Fibroblast of lung (primary cell): ENCODE data around the gene LZTR1. TPM values are rescaled to one million over a fixed set of nuclear protein-coding genes. Genes with fewer than 3 reads are reported as not detected.
A peak's percentile ranks its signal among the peaks of the same experiment; 100 is the strongest.

Experiments used
- DNase-seq, 2 donors: peaks; one replicate each; pipeline versions ENCODE4 v3.0.0 to v3.0.0-alpha.2; 2010; ENCODE audit warnings: low read depth in 2 of 2
- H2AFZ ChIP-seq: 2 replicates; pipeline ENCODE4 v1.5.1; 2012; ENCODE audit warnings: low read length, control low read depth, inconsistent platforms
- H3K27ac ChIP-seq: 2 replicates; pipeline ENCODE4 v1.5.1; 2011; ENCODE audit warnings: low read length, control low read depth; ENCODE audit not compliant: insufficient read depth
- H3K27me3 ChIP-seq: 2 replicates; pipeline ENCODE4 v1.5.1; 2011; ENCODE audit warnings: mild to moderate bottlenecking, low read length; ENCODE audit not compliant: control insufficient read depth, insufficient read depth
- H3K36me3 ChIP-seq: 2 replicates; pipeline ENCODE4 v1.5.1; 2011; ENCODE audit warnings: low read length; ENCODE audit not compliant: control insufficient read depth, insufficient read depth
- H3K4me1 ChIP-seq: 2 replicates; pipeline ENCODE4 v1.5.1; 2011; ENCODE audit warnings: low read length; ENCODE audit not compliant: control insufficient read depth, insufficient read depth; ENCODE audit errors: extremely low read depth
- H3K4me2 ChIP-seq: 2 replicates; pipeline ENCODE4 v1.5.1; 2011; ENCODE audit warnings: low read length, control low read depth; ENCODE audit not compliant: insufficient read depth; ENCODE audit errors: extremely low read depth
- H3K4me3 ChIP-seq, 4 experiments: fragments of 200-600 bp in 1 of 4; sonication (generic) in 1 of 4; replicated peaks in 1 of 4; 2 replicates each; pipeline ENCODE4 v1.5.1; 2011 to 2016; ENCODE audit warnings: low read length in 4 of 4, low read depth in 3 of 4, mild to moderate bottlenecking in 3 of 4, control low read depth in 2 of 4, inconsistent platforms in 1 of 4, mixed read lengths in 1 of 4; ENCODE audit not compliant: insufficient read depth in 1 of 4; ENCODE audit errors: control extremely low read depth in 1 of 4
- H3K79me2 ChIP-seq: 2 replicates; pipeline ENCODE4 v1.5.1; 2012; ENCODE audit warnings: mild to moderate bottlenecking, low read length, inconsistent platforms; ENCODE audit not compliant: control insufficient read depth, insufficient read depth
- H3K9ac ChIP-seq: 2 replicates; pipeline ENCODE4 v1.5.1; 2011; ENCODE audit warnings: mild to moderate bottlenecking, low read length, control low read depth; ENCODE audit not compliant: insufficient read depth
- H3K9me3 ChIP-seq: 2 replicates; pipeline ENCODE4 v1.5.1; 2012; ENCODE audit warnings: low read depth, low read length; ENCODE audit not compliant: control insufficient read depth, insufficient read depth
- H4K20me1 ChIP-seq: 2 replicates; pipeline ENCODE4 v1.5.1; 2011; ENCODE audit warnings: low read length; ENCODE audit not compliant: control insufficient read depth, insufficient read depth; ENCODE audit errors: extremely low read depth
- CTCF ChIP-seq, 2 donors: IDR thresholded peaks in 1 of 2; conservative IDR thresholded peaks in 1 of 2; 1 replicate in 1 of 2; 2 replicates in 1 of 2; pipeline ENCODE4 v1.5.1; 2011 to 2012; ENCODE audit warnings: low read length in 2 of 2, control low read depth in 1 of 2, inconsistent platforms in 1 of 2, low read depth in 1 of 2, mild to moderate bottlenecking in 1 of 2
- EZH2 ChIP-seq: IDR thresholded peaks from 2 replicates; pipeline ENCODE4 v1.5.1; 2012; ENCODE audit warnings: low read length, control low read depth, mild to moderate bottlenecking; ENCODE audit errors: missing control alignments
- polyA plus RNA-seq, 2 donors: library from polyadenylated mRNA; depleted of rRNA in 1 of 2; stranded (reverse) in 1 of 2; unstranded in 1 of 2; fragments of >200 nt; gene quantifications; 2 replicates each; pipeline ENCODE4 v1.2.1, GENCODE V29; 2011 to 2012; ENCODE audit warnings: missing spikeins in 1 of 2
- total RNA-seq: library from RNA; depleted of rRNA; stranded (reverse); fragments of >200 nt; gene quantifications from 2 replicates; pipeline ENCODE4 v1.2.1, GENCODE V29; 2014

Gene LZTR1
- total and polyA plus RNA-seq, 2 donors (not counting 1 experiment from before 2014, with no cell fraction given) = 27.4 to 75.8 TPM

GRCh38 chr22:20997536-20998257 lies 15.6 kb downstream of the LZTR1 start:
- no peak for DNase-seq
- Histone ChIP-seq H2AFZ (no peak overlapping the region), H3K36me3 (peaks cover 20% of the 10 kb centered on the region), H3K9ac (no peak overlapping the region), H3K27me3 (no peaks in the 10 kb centered on the region), H3K4me3 (no peak overlapping the region), H3K79me2 (peaks cover 17% of the 10 kb centered on the region), H3K9me3 (no peaks in the 10 kb centered on the region), H4K20me1 (no peaks in the 10 kb centered on the region), H3K4me2 (no peak overlapping the region), H3K27ac (no peak overlapping the region), H3K4me1 (peaks cover 9% of the 10 kb centered on the region)
- TF ChIP-seq EZH2 (no peak), CTCF (conservative IDR thresholded peaks at IDR 0.05 in 1 of 2, IDR thresholded peaks at IDR 0.05 in 1 of 2; ENCODE audit: low read depth in 1 of 2, low read length in 2 of 2) (no peak)

DNA sequence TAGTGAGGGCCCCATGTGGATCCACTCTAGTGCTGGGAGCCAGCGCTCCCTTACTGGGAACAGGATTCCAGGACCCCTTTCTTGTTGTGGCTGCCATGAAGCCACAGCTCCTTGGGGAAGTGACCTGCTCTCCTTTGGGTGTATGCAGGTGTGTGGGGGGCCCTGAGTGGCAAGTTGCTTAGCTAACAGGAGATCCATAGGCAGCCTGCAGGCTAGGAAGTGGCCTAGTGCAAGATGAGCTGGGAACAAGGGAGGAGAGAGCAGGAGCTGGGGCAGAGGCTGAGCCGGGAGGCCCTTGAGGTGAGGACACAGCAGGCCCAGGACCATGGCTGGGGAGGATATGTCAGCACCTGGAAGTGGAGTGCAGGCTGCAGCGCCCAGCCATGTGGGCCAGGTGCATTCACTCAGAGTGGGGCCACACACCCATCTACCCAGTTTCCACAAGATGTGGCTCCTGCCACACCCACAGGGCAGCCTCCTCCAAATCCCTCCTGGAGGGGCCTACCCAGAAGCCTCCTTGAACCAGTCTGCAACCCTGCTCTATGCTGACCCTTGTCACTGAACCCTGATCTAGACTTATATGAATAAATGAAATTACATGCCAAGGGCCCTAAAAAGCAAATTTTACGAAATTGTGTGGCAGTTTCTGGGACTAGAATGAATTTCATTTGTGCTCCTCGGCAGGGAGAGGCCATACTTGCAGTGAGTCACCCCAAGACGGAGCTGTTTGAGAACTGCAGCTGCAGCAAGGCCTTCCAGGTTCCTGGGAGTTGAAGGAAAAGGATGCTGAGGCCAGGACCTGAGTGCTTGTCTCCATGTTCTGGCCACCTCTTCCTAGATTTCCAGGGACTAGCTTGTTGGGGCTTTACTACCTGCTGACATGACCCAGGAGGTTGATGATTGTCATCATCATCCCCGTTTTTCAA lies 16.6 kb downstream of the LZTR1 start:
- no peak overlapping the region for H3K9ac ChIP-seq
- no peak overlapping the region for H3K27ac ChIP-seq
- peaks cover 25% of the 10 kb centered on the region for H3K79me2 ChIP-seq
- peaks cover 16% of the 10 kb centered on the region for H3K36me3 ChIP-seq
- peaks cover 9% of the 10 kb centered on the region for H3K4me1 ChIP-seq
- H2AFZ ChIP-seq = no peak overlapping the region
- no peaks in the 10 kb centered on the region for H3K27me3 ChIP-seq
- H4K20me1 ChIP-seq = no peaks in the 10 kb centered on the region
- TF ChIP-seq CTCF (conservative IDR thresholded peaks at IDR 0.05 in 1 of 2, IDR thresholded peaks at IDR 0.05 in 1 of 2; ENCODE audit: low read depth in 1 of 2, low read length in 2 of 2) (no peak), EZH2 (no peak)
- DNase-seq = peak in 1 of 2 donors; percentile 29
- no peak overlapping the region for H3K4me3 ChIP-seq
- H3K4me2 ChIP-seq = no peak overlapping the region
- no peaks in the 10 kb centered on the region for H3K9me3 ChIP-seq
